HL-60/S4 treated with retinoic acid at 250 ng/mL for 4 days and 3 days (cell line): Measurements from ENCODE around the gene ANKRD39.
"Not testable (repeated sequence)": the region's sequence is repeated elsewhere in the genome, so short reads cannot be mapped to it uniquely, and the experiment has no call there.

ENCODE experiments used
- in situ Hi-C: fragments of 300-500 bp; cut with MboI; formaldehyde crosslinking; loops from 2 replicates; pipeline ENCODE4 v1.7.0; 2022; ENCODE audit warnings: low sequenced_read_pairs

Gene ANKRD39

DNA sequence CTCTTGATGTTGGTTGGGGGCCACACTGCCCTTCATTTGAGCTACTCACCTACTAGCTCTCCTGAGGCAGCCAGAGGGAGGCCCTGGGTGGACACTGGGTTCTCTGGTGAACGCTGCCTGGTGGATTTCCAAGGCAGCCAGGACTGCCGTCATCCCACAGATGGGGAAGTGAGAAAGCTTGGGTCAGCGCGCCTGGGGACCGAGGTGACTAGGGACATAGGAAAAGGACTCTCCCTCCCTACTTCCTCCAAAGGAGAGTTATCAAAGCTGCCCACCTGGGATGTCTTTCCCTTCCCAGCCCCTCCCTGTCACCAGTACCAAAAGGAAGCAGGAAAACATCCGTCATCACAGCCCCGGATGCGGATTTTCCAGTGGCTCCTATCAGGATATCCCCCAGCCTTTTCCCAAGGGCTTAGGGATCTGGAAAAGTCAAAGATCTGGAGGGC is 15.9 kb upstream of the ANKRD39 start:
- in situ Hi-C loops: no loop called here

DNA sequence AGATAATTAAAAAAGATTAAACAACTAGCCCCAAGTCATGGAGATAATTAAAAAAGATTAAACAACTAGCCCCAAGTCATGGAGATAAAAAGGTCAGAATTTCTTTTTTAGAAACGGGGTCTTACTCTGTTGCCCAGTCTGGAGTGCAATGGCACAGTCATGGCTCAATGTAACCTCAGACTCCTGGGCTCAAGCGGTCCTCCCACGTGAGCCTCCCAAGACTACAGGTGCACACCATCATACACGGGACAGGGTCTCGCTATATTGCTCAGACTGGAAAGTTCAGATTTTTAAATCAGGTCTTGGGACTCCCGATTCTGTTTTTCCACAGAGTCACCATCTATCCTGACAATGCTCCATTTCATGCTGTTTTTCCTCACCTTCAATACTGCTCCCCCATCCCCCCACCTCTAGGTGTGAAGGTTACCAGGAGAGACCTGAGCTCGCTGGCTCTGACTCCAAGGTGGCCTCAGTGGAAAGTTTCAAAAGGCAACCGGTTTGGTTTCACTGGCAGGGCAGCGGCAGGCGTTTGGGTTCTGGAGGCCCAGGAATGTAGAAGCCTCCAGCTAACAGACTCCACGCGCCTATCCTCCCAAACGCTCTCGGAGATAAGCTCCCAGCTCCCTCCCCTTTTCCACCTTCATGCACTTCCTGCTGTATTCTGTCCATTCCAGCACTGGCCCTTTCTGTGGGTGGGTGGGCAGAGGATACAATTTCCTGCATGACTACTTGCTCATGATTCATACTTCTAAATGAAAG is 15.0 kb upstream of the ANKRD39 start:
- in situ Hi-C loops: no loop called here

DNA sequence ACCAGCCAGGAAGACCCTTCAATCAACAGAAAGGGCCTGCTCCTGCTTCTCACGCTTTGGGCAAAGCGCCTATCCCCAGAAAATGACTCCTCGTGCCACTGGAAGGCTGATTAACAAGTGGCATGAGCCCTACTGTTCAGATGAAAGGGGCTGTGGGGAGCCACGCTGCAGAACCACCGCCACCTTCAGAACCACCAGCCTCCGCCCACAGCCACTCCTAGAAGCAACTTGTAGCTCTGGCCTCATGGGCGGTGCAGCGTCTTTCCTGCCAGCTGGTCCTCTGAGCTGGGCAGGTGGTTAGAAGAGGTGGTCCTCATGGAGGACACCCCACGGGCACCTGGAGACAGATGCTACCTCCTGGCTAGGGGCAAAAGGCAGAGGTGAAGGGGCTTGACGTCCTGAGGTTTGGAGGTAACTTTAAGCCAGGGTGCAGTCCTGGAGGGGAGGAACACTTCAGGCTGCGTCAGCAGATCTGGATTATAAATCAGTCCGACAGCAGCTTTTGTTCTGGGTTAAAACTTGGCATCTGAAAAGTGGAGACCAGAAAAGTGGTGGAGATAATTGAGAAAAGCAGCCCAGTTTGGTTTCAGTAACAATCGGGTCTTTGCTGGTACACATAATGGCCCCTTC is 12.9 kb upstream of the ANKRD39 start:
- in situ Hi-C loops: no loop called here

DNA sequence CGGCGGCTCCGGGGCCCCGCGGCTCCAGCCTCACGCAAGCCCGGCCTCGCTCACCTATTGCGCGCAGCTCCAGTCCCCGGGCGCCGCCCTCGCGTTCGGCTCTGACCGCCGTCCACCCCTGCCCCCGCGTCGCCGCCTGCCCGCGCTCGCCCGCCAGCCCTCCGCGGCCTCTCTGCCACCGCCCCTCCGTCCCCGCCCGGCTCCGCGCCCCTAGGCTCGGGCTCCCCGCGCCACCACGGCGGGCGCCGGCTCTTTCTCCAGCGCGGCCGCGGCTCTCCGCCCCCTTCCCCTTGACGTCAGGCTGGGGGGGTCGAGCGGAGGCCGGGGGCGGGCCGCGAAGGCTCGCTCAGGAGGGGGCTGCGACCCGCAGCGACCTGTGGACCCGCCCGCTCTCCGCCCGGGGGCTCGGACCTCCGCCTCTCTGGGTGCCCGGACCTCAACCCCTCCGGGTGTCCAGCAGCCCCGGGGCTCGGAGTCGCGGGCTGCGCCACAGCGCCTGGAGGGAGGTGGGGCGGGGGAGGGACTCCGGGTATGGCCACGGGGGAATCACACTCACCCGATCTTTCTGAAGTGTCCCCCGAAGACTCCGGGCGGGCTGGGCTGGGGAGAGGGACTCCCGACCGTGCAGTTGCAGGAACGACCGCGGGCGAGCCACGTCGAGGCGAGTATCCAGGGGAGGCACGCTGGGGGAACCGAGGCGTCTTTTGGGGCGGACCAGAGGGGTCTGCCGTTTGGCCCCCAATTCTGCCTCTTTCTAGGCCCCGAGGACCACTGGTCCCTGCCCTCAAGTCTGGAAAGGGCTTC is 12.2 kb upstream of the ANKRD39 start, which contains the start of gene SEMA4C:
Gene SEMA4C (minus strand): TSS at position 259 of the 804 bp plus-strand sequence. CDS start 2,194 bp downstream, outside the sequence.
- in situ Hi-C loops: no loop called here

DNA sequence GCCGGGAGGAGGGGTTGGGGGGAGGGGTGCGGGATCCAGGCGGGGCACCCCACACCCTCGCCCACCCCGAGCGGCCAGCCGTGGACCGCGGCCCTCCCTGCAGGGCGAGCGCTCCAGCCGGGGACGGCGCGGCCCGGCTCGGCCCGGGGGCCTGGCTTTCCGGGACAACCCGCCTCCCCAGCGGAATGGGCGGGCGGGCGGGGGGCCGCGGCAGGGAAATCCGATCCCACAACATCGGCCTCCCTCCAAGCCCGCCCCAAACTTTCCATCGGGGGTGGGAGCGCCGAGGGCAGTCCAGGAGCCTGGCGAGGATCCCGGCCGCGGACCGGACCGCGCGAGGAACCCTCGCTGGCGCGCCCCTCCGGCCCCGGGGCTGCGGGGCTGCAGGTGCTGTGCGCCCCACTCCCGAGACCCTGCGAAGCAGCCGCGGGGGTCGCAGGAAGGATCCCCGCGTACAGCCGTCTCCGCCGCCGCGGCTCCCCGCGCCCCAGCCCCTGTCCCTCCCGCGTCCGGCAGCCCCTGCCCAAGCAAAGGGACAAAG is 11.5 kb upstream of the ANKRD39 start:
- in situ Hi-C loops: no loop called here

DNA sequence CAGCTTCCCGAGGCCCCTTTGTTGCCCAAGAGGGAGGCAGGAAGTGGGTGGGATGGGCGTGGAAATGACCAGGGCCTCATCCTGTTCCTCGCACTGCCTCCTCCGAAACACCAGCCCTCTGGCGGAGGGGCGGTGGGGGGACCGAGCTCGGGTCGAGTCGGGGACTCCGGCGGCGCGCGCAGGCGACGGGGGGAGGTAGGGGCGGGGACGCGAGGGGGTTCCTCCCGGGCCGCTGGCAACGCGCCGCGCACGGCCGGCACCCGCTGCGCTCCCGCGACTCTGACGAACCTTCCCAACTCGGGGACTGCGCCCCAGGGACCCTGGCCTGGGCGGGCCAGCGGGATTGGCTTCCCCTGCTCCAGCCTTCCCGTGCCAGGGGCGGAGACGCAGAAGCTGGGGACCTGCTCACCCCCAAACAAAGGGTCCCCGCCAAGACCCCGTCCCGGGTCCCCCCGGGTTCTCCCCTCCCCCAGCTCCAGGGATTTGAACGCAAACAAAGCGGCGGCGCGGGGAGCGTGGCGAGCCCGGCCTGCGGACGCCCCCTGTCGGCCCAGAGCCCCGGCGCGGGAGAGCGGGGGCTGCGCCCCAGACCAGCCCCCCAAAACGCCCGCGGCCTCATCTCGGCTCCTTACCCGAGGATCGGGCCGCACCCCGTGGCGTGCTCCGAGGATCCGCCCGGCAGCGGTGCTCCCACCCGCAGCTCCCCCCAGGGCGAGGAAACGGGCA is 10.9 kb upstream of the ANKRD39 start:
- in situ Hi-C loops: no loop called here

DNA sequence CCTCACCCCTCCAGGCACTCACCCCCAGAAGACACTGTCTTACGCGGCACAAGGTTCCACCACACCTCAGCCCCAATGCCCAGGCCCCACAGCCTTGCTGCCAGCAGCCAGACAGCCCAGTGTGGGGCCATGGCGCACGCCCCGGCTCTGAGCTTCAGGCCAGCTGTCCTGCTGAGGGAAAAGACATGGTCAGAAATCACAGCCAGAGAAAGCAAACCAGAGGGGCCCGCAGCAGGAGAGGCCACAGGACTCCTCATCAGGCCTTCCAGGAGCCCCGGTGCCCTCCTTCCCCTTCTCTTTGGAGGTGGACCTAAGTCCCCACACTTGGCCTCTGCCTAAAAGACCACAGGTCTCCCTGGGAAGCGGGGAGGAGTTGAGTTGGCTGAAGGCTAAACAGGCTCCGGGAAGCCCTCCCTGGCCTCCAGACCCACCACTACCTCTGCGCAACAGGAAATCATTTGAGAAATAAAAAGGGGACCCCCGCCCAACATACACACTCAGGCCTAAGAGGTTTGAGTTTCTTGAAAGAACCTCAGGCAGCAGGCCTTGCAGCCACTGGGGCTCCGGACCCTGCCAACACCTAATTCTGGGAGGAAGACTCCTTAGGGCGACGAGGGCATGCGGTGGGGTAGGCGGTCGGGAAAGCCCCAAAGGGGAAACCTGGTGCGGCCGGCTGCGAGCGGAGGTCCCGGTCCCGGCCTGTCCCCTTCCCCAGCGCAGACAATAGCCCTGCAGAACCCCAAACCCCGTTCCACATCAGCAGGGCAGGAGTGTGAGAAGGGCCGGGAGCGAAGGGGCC is 10.1 kb upstream of the ANKRD39 start:
- in situ Hi-C loops: no loop called here

DNA sequence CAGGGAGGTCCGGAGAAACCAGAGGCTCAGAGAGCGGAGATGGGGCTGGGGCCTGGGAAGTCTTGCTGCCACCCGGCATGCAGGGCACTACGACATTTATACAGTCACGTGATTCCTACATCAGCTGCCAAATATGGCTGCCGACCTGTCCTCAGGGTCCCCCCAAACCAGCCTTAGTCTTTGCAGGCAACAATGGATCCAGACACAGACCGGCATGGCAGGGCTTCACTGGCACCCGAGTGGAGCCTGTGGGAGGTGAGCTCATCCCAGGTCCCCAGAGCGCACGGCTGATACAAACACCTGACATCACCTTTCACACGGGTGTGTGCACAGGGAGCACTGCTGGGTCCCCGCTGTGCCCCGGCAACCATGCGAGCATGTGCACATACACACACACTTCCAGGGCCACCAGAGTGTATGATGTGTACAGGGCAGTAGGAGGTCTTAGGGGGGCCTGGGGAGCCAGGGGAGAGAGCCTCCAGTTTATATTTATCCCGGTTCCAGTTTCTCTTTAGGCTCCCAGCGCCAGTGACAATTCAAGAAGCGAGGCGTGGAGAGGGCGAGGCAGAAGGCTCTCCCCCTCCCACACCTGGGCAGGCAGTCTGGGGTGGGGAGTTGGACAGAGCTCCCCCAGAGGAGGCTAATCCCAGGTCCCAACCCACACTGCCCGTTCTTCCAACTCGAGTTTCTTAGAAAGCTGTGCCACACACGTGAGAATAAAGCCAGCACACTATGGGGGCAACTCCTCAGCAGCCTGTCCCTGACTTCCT is 9.4 kb upstream of the ANKRD39 start:
- in situ Hi-C loops: no loop called here

DNA sequence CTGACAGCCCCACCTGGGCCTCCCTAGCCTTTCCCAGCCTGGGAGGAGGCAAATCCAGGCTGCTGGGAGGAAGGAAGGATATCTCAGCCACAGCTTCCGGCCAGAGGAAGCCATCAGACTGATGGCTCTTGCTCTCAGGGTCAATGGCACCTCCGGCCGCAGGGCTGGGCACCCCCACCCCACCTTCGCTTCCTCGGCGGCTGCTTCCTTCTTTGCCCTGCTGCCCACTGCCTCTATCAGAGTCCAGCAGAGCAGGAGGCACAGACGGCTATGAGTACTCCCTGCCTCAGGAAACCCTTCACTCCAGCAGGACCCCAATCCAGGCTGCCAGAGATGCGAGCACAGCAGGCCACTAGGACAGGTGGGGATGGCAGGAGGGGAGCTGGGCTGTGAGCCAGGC is 8.8 kb upstream of the ANKRD39 start:
- in situ Hi-C loops: no loop called here

DNA sequence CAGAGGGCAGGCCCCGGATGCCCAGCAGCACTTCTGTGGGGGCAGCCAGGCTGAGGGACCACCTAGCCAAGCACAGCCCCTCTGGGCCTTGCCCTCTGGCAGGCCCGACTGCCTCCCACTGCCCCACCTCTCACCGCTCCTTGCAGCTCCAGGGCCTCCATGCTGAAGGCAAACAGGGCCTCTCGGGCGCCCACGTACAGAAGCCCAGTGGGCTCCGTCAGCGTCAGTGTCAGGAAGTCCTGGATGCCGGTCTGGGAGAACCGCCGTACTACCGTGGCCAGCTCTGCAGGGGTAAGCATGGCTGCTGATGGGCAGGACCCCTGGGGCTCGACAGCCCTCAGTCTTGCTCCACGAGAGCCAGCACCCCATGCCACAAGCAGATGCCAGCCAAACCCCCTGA is 8.3 kb upstream of the ANKRD39 start:
- in situ Hi-C loops: no loop called here

DNA sequence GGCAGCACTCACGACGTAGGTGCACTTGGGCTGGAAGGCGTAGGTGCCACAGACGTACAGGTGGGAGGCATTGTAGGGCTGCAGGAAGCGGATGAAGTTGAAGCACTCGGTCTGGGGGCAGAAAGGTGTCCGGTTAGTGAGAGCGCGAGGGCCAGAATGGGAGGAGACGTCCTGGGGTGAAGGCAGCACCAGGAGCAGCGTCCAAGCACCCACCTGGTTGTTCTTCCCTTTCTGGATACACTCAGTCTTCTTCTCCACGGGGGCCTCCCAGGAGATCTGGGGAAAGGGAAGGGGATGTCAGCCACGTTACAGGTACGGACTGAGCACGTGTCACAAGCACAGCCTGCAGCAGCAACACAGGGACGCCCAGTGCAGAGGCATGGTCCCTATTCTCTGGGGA is 7.8 kb upstream of the ANKRD39 start:
- in situ Hi-C loops: no loop called here

DNA sequence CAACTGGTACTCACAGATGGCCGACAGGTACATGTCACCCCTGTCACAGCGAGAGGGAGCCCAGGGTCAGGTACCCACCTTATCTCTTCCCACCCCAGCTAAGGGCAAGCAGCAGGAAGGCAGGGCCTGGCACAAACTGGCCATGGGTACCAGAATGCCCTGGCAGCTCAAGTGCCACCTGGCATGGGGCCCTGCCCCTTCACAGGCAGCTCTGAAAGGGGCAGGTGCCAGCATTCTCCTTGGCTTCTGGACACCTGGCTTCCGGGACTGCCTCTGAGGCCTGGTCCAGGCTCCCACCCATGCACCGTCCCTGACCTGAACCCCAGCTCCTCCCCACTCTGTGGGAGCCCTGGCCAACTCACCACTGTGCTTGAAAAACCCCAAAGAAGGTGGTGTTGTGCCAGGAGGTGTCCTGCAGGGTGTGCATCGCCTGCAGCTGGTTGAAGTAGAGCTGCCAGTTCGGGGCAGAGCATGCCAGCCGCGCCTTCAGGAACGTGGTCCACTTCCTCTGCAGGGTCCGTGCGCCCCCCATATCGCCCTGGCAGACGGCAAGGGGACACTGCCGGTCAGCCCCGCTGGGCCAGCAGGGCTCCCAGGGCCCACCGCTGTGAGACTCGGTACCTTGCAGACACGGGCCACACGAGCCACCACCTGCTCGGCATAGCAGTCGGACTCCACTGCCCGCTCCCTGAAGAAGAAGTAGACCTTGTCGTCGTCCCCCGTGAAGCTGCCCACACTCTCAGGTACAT is 6.7 kb upstream of the ANKRD39 start:
- in situ Hi-C loops: no loop called here

DNA sequence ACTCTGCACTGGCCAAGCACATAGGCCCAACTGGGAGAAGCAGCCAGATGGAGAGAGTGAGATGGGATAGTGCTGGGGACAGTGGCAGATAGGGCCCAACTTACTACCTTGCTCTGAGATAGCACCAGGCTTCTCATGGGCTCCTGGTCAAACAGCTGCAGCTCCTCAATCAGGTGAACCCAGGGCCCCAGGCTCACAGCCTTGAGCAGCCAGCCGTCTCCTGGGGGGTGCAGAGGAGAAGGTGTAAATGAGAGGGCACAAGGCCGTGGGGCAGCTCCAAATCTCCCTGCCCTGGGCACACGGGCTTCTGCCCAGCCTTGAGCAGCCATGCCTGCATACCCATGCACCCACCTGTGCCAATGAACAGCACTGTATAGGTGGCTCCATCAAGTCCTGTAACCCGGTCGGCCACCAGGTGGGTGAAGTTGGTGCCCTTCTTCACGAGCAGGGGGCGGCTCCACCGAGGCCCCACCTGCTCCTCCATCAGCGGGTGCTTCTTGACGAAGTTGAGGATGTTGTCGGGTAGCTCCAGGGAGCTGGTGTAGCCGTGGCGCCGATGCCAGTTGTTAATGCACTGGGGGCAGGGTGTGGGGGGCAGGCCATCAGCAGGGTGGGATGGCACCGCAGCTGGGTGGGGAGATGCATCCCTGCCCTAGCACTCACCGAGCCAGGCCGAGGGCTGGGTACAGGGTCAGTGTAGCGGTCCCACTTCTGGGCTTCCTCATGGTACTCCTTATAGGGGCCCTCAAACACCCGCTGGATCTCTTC is 5.9 kb upstream of the ANKRD39 start:
- in situ Hi-C loops: no loop called here

DNA sequence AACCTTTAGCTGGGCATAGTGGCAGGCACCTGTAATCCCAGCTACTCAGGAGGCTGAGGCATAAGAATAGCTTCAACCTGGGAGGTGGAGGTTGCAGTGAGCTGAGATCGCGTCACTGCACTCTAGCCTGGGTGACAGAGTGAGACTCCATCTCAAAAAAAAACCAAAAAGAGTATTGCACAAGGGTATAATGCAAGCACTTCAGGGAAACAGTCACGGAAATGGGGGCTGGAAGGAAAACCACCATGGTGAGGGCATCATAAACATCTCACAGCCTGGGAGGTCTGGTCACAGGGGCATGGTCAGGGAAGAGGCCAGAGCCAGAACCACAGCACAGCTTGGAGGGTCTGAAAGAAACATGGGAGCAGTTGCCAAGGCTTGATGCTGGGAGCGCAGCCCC is 5.2 kb upstream of the ANKRD39 start:
- in situ Hi-C loops: not testable (repeated sequence)

DNA sequence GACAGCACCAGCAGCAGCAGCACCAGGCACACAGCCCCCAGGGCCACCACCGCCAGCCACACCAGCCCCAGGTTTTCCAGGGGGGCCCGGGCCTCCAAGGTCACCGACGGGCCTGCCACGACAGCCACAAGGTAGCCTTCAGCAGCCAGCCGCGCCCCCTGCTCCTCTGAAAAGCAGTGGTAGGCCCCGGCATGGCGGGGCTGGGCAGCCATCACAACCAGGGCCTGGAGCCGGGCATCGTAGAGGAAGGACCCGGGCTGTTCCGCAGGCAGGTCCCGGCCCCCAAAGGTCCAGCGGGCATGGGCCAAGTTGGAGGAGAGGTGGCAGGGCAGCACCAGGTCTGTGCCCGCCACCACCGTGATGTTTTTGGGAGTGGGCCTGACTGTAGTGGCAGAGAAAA is 3.3 kb upstream of the ANKRD39 start:
- in situ Hi-C loops: no loop called here

DNA sequence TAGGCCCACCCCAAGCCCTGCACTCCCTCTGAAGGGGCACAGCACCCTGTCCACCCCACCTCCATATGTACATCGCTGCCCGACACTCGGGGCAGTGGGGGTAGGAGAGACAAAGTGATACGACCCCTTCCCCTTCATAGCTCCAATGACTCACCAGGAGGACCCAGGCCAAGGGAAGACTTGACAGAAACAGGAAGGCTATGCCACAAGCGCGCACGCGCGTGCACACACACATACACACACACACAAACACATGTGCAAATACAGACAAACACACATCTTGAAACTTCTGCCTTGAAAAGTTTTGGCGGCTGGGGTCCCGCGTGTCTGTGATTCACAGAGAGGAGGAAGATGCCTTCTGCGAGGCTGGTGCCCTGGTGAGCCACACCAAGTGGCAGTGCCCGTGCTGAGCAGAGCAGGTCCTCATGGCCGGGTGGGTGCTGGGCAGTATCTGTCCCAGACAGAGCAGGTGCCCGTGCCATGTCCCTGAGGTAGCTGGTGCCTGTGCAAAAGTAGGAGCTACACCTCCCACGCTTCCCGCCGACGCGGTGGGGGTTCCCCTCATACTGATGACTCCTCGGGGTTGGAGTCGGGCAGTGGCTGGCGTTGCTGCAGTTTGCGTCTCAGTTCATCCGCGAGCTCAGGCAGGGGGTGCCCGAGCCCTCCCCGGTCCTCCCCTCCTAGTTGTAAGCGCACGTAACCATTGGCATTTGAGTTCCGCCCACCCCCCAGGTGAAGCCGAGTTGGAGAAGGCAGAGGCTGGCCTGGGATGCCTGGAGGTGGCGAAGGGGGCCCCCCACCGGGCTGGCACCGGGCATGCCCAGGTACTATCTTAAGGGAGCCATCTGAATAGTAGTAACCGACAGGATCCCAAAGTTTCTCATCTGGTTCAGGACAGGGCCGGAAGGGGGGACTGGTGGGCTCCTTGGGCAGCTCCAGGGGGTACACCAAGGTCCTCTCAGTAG is 2.5 kb upstream of the ANKRD39 start:
- in situ Hi-C loops: no loop called here

DNA sequence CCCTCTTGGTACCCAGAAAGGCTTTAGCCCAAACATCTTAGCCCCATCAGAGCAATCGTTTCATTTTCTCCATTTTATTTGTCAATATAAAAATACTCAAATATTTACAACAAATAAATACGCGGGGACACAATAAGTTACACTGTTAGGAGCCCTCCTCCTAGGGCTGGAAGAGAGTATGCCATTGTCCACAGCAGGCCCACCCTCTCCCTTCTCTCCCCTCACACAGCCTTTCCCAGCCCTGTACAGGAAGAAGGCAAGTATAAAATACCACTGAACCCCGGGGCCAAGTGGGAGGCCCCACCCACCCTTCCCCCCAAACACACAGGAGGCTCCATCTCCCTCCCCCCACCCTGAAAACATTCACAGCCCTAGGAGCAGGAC is 1.9 kb upstream of the ANKRD39 start:
- in situ Hi-C loops: loop anchor here (5.0 kb wide), 1 partner anchor 93 kb away; no protein-coding TSS in a partner anchor
